Spleen (tissue), 7 donors: ENCODE measurements around the gene FKBP2.

Source experiments
- POLR2A ChIP-seq, 3 donors: fragments of 450-650 bp; IDR thresholded peaks; one replicate each; pipeline ENCODE4 v1.5.1; 2017; ENCODE audit warnings: antibody characterized with exemption in 3 of 3, mild to moderate bottlenecking in 1 of 3
- POLR2AphosphoS5 ChIP-seq, 3 donors: sonication (generic); formaldehyde crosslinking; IDR thresholded peaks; one replicate each; pipeline ENCODE4 v1.5.1; 2017; ENCODE audit warnings: antibody characterized with exemption in 3 of 3
- TF ChIP-seq, protein P1 (sequence below), 11 experiments: fragments of 200-600 bp in 7 of 11; fragments of 450-650 bp in 4 of 11; sonication (generic) in 4 of 11; IDR thresholded peaks in 8 of 11; conservative IDR thresholded peaks in 3 of 11; 1 replicate in 7 of 11; 2 replicates in 4 of 11; pipeline versions ENCODE4 v1.4.0 to v1.8.0; 2016 to 2021; ENCODE audit warnings: antibody characterized with exemption in 11 of 11, inconsistent platforms in 4 of 11, mild to moderate bottlenecking in 1 of 11
- donor health status: DM: no; HTN: no; CAD: no; lungs with moderate emphysema.
- donor health status: DM: no; HTN: no; CAD: no.
- donor health status: DM: no; HTN: no; CAD: no.

DNA sequence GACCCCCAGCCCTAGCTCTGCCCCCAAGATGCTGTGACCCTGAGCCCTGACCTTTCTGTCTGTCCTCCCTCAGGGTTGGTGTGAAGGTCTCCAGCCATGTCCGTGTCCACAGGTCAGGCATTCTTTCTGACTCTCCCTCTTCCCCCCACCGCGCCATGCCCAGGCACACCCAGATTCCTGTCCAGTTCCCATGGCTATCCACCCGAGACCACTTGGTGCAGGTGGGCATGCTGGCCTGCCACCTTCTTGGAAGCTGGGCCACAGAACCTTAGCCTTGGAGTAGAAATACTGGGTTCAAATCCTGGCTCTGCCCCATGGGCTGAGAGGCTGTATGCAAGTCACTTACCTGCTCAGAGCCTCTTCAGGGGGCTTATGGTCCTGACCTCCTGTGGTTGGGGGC, 8.1 kb downstream of the FKBP2 start:
- TF ChIP-seq, protein P1, sequence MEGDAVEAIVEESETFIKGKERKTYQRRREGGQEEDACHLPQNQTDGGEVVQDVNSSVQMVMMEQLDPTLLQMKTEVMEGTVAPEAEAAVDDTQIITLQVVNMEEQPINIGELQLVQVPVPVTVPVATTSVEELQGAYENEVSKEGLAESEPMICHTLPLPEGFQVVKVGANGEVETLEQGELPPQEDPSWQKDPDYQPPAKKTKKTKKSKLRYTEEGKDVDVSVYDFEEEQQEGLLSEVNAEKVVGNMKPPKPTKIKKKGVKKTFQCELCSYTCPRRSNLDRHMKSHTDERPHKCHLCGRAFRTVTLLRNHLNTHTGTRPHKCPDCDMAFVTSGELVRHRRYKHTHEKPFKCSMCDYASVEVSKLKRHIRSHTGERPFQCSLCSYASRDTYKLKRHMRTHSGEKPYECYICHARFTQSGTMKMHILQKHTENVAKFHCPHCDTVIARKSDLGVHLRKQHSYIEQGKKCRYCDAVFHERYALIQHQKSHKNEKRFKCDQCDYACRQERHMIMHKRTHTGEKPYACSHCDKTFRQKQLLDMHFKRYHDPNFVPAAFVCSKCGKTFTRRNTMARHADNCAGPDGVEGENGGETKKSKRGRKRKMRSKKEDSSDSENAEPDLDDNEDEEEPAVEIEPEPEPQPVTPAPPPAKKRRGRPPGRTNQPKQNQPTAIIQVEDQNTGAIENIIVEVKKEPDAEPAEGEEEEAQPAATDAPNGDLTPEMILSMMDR (IDR thresholded peaks at IDR 0.05 in 8 of 11, conservative IDR thresholded peaks at IDR 0.05 in 3 of 11): no peak
- TF ChIP-seq POLR2A (IDR thresholded peaks at IDR 0.05): no peak
- no peak for TF ChIP-seq POLR2AphosphoS5 (IDR thresholded peaks at IDR 0.05)
